ENCODE data around the gene PLCB4. TPM values are rescaled to one million over a fixed set of nuclear protein-coding genes. Genes with fewer than 3 reads are reported as not detected.

PLCB4 gene
- polyA plus RNA-seq, 1 of the 3 experiments (the other 2 are of a cell fraction), result 5.5 TPM

GRCh38 chr20:9374072-9374471 is 305.2 kb downstream of the PLCB4 start (continued):
- TF ChIP-seq REST (IDR thresholded peaks at IDR 0.05; ENCODE audit: low read depth, low read length) (no peak), TEAD4 (IDR thresholded peaks at IDR 0.05; ENCODE audit: borderline replicate concordance, insufficient read depth) (no peak), NRF1 (IDR thresholded peaks at IDR 0.05; ENCODE audit: low read depth, low read length) (no peak), IRF3 (IDR thresholded peaks at IDR 0.05; ENCODE audit: low read depth, low read length) (no peak), MAX (IDR thresholded peaks at IDR 0.05; ENCODE audit: low read depth) (no peak)

GRCh38 chr20:9374480-9374879 is 305.6 kb downstream of the PLCB4 start:
- no peaks in the 10 kb centered on the region for H3K27me3 ChIP-seq (ENCODE audit: insufficient read depth)
- no peaks in the 10 kb centered on the region for H3K79me2 ChIP-seq (ENCODE audit: insufficient read depth)
- H3K4me3 ChIP-seq (ENCODE audit: low read depth in 2 of 2, low read length in 1 of 2), result no peak overlapping the region
- H3K36me3 ChIP-seq (replicated peaks in 1 of 2; ENCODE audit: control insufficient read depth in 1 of 2, insufficient read depth in 2 of 2, low read length in 1 of 2), result peaks cover 14 to 22% of the 10 kb centered on the region in 2 experiments
- no peak overlapping the region for H3K4me2 ChIP-seq
- H3K9me2 ChIP-seq, result no peaks in the 10 kb centered on the region
- H3K9me3 ChIP-seq, result no peaks in the 10 kb centered on the region
- CTCF ChIA-PET, result interaction anchor here (1.7 kb wide), 1 partner anchor 15 kb away, joined by 9 read pairs; no protein-coding TSS in a partner anchor
- DNase-seq, result no peak
- POLR2A ChIA-PET, result no interaction called here
- H4K20me1 ChIP-seq (ENCODE audit: insufficient read depth), result no peaks in the 10 kb centered on the region
- no peaks in the 10 kb centered on the region for H3F3A ChIP-seq (replicated peaks; ENCODE audit: insufficient read depth)
- H3K4me1 ChIP-seq (ENCODE audit: control insufficient read depth in 1 of 2, insufficient read depth in 2 of 2, low read depth in 1 of 2, low read length in 1 of 2), result no peaks in the 10 kb centered on the region; a peak in 1 of 4 replicates
- 97% methylated on average over 1 of the region's 1 CpG for WGBS (ENCODE audit: low lambda C conversion rate)
- TF ChIP-seq CHD2 (IDR thresholded peaks at IDR 0.05; ENCODE audit: low read length, partially characterized antibody), result no peak
- TF ChIP-seq IRF3 (IDR thresholded peaks at IDR 0.05; ENCODE audit: low read depth, low read length), result no peak
- no peak for TF ChIP-seq TEAD4 (IDR thresholded peaks at IDR 0.05; ENCODE audit: borderline replicate concordance, insufficient read depth)
- no peak for TF ChIP-seq PBX3 (IDR thresholded peaks at IDR 0.05)
- TF ChIP-seq POLR2AphosphoS5 (IDR thresholded peaks at IDR 0.05; ENCODE audit: low read depth, low read length), result no peak
- no peak for TF ChIP-seq CTCF (IDR thresholded peaks at IDR 0.05)
- no peak for TF ChIP-seq REST (IDR thresholded peaks at IDR 0.05; ENCODE audit: low read depth, low read length)
- no peak for TF ChIP-seq YY1 (IDR thresholded peaks at IDR 0.05; ENCODE audit: low read depth)
- TF ChIP-seq RCOR1 (IDR thresholded peaks at IDR 0.05; ENCODE audit: low read length), result no peak
- TF ChIP-seq RXRA (IDR thresholded peaks at IDR 0.05; ENCODE audit: borderline replicate concordance, low read depth), result no peak
- no peak for TF ChIP-seq ELF1 (IDR thresholded peaks at IDR 0.05)
- TF ChIP-seq RFX5 (IDR thresholded peaks at IDR 0.05; ENCODE audit: low read length), result no peak
- no peak overlapping the region for H3K9ac ChIP-seq
- H3K27ac ChIP-seq (ENCODE audit: low read depth in 2 of 2, low read length in 1 of 2), result no peak overlapping the region
- H2AFZ ChIP-seq (ENCODE audit: low read depth), result no peak overlapping the region

All from SK-N-SH (cell line).